SHP77 (cell line): Measurements from ENCODE around the gene KIF1A.

ENCODE experiments used
- DNase-seq, 2 experiments: peaks; one replicate each; lab custom pipeline; 2025; lab: John Stamatoyannopoulos, UW

Gene KIF1A

GRCh38 chr2:240735476-240735875 lies 84.5 kb downstream of the KIF1A start:
- no peak for DNase-seq

GRCh38 chr2:240734756-240735155 lies 85.3 kb downstream of the KIF1A start:
- no peak for DNase-seq

GRCh38 chr2:240733803-240734495 lies 86.1 kb downstream of the KIF1A start:
- DNase-seq: no peak

GRCh38 chr2:240732911-240733622 lies 87.0 kb downstream of the KIF1A start:
- DNase-seq: no peak

- no peak for DNase-seq
Measured at GRCh38 chr2:240732184-240732583, 87.8 kb downstream of the KIF1A start.

GRCh38 chr2:240731178-240731545 lies 88.9 kb downstream of the KIF1A start:
- DNase-seq: no peak

GRCh38 chr2:240730501-240731177 lies 89.4 kb downstream of the KIF1A start:
- DNase-seq: no peak

- no peak for DNase-seq
Measured at GRCh38 chr2:240728827-240729226, 91.2 kb downstream of the KIF1A start.

GRCh38 chr2:240728361-240728760 lies 91.7 kb downstream of the KIF1A start:
- DNase-seq: no peak

GRCh38 chr2:240727913-240728312 lies 92.1 kb downstream of the KIF1A start:
- DNase-seq: no peak

- DNase-seq: no peak
Measured at GRCh38 chr2:240727439-240727838, 92.6 kb downstream of the KIF1A start.

GRCh38 chr2:240726876-240727275 lies 93.1 kb downstream of the KIF1A start:
- no peak for DNase-seq

- DNase-seq: peak; percentile 88 to 89
Measured at GRCh38 chr2:240725671-240726070, 94.3 kb downstream of the KIF1A start.

GRCh38 chr2:240725266-240725665 lies 94.8 kb downstream of the KIF1A start:
- DNase-seq: no peak

GRCh38 chr2:240724431-240724830 lies 95.6 kb downstream of the KIF1A start:
- no peak for DNase-seq

GRCh38 chr2:240723851-240724250 lies 96.2 kb downstream of the KIF1A start:
- DNase-seq: no peak

- no peak for DNase-seq
Measured at GRCh38 chr2:240722796-240723735, 97.0 kb downstream of the KIF1A start.

GRCh38 chr2:240722376-240722775 lies 97.6 kb downstream of the KIF1A start:
- no peak for DNase-seq

GRCh38 chr2:240721596-240722180 lies 98.3 kb downstream of the KIF1A start:
- no peak for DNase-seq

- DNase-seq: no peak
Measured at GRCh38 chr2:240720686-240721595, 99.1 kb downstream of the KIF1A start.
